Keratinocyte (primary cell): ENCODE measurements around the gene PRSS21. TPM values are rescaled to one million over a fixed set of nuclear protein-coding genes. Genes with fewer than 3 reads are reported as not detected.

Source experiments
- DNase-seq: peaks from one replicate; pipeline ENCODE4 v3.0.0-alpha.2; 2011; ENCODE audit warnings: low read depth, missing footprints, low spot score
- FAIRE-seq: peaks from 2 replicates; lab custom pipeline; 2011; peaks lifted over from hg19 to GRCh38; lab: Jason Lieb, UNC
- H2AFZ ChIP-seq: 2 replicates; pipeline ENCODE4 v1.6.0; 2012; ENCODE audit warnings: low read length, control low read depth, inconsistent platforms; ENCODE audit not compliant: control insufficient read depth
- H3K27ac ChIP-seq: 2 replicates; pipeline ENCODE4 v1.5.1; 2011; ENCODE audit warnings: low read length; ENCODE audit not compliant: control insufficient read depth, insufficient read depth
- H3K27me3 ChIP-seq: 3 replicates; pipeline ENCODE4 v1.6.0; 2011; ENCODE audit warnings: low read length; ENCODE audit not compliant: control insufficient read depth, insufficient read depth; ENCODE audit errors: extremely low read depth
- H3K36me3 ChIP-seq, 2 experiments: 2 replicates in 1 of 2; 3 replicates in 1 of 2; pipeline ENCODE4 v1.5.1; 2011; ENCODE audit warnings: low read length in 2 of 2, mild to moderate bottlenecking in 1 of 2; ENCODE audit not compliant: control insufficient read depth in 2 of 2, insufficient read depth in 2 of 2; ENCODE audit errors: extremely low read depth in 1 of 2
- H3K4me1 ChIP-seq: 3 replicates; pipeline ENCODE4 v1.5.1; 2011; ENCODE audit warnings: low read length; ENCODE audit not compliant: control insufficient read depth, insufficient read depth; ENCODE audit errors: extremely low read depth
- H3K4me2 ChIP-seq: 3 replicates; pipeline ENCODE4 v1.6.0; 2011; ENCODE audit warnings: low read depth, low read length; ENCODE audit not compliant: control insufficient read depth, insufficient read depth; ENCODE audit errors: extremely low read depth
- H3K4me3 ChIP-seq, 3 experiments: fragments of 200-600 bp in 1 of 3; sonication (generic) in 1 of 3; 2 replicates in 2 of 3; 3 replicates in 1 of 3; pipeline ENCODE4 v1.5.1; 2011 to 2016; ENCODE audit warnings: low read length in 3 of 3, mild to moderate bottlenecking in 3 of 3, control low read depth in 2 of 3, inconsistent platforms in 1 of 3, low read depth in 1 of 3, mixed read lengths in 1 of 3, mixed run types in 1 of 3, moderate library complexity in 1 of 3; ENCODE audit not compliant: control insufficient read depth in 2 of 3, insufficient read depth in 2 of 3; ENCODE audit errors: extremely low read depth in 1 of 3
- H3K79me2 ChIP-seq: 2 replicates; pipeline ENCODE4 v1.6.0; 2012; ENCODE audit warnings: low read length; ENCODE audit not compliant: control insufficient read depth, insufficient read depth
- H3K9ac ChIP-seq: 3 replicates; pipeline ENCODE4 v1.6.0; 2011; ENCODE audit warnings: low read length; ENCODE audit not compliant: control insufficient read depth, insufficient read depth; ENCODE audit errors: extremely low read depth
- H3K9me1 ChIP-seq: 3 replicates; pipeline ENCODE4 v1.6.0; 2011; ENCODE audit warnings: low read length; ENCODE audit not compliant: control insufficient read depth, insufficient read depth; ENCODE audit errors: extremely low read depth
- H3K9me3 ChIP-seq: 2 replicates; pipeline ENCODE4 v1.5.1; 2012; ENCODE audit warnings: low read depth, low read length; ENCODE audit not compliant: control insufficient read depth
- H4K20me1 ChIP-seq: 3 replicates; pipeline ENCODE4 v1.6.0; 2011; ENCODE audit warnings: low read length; ENCODE audit not compliant: control insufficient read depth, insufficient read depth; ENCODE audit errors: extremely low read depth
- CTCF ChIP-seq, 3 experiments: IDR thresholded peaks in 1 of 3; conservative IDR thresholded peaks in 1 of 3; optimal IDR thresholded peaks in 1 of 3; 2 replicates in 2 of 3; 3 replicates in 1 of 3; pipeline versions ENCODE3 to v1.5.1; 2011; ENCODE audit warnings: low read length in 3 of 3, mild to moderate bottlenecking in 3 of 3, moderate library complexity in 2 of 3, control low read depth in 1 of 3, inconsistent platforms in 1 of 3; ENCODE audit not compliant: insufficient read depth in 2 of 3; ENCODE audit errors: extremely low read depth in 1 of 3
- EZH2 ChIP-seq: IDR thresholded peaks from one replicate; pipeline ENCODE4 v1.6.1; 2012; ENCODE audit warnings: inconsistent platforms, mild to moderate bottlenecking, low read length, moderate library complexity
- dilution Hi-C: fragments of 300-500 bp; cut with MboI; formaldehyde crosslinking; loops from one replicate; pipeline ENCODE4 v1.7.0; 2020; ENCODE audit warnings: low sequenced_read_pairs; ENCODE audit not compliant: extremely low pct_ligation_motif_present
- polyA plus RNA-seq, 5 experiments: library from polyadenylated mRNA; depleted of rRNA in 3 of 5; stranded (reverse) in 3 of 5; stranded (forward) in 1 of 5; unstranded in 1 of 5; fragments of >200 nt; gene quantifications; 1 replicate in 1 of 5; 2 replicates in 3 of 5; 3 replicates in 1 of 5; pipeline versions ENCODE4 v1.2.1 to v1.2.3, GENCODE V29; 2011 to 2012; ENCODE audit warnings: missing spikeins in 2 of 5, low read depth in 1 of 5, low replicate concordance in 1 of 5

PRSS21 gene
- polyA plus RNA-seq, 1 donor (not counting 4 experiments of a cell fraction or from before 2014, with no cell fraction given) = 0.52 TPM

GRCh38 chr16:2779978-2780898 is 36.8 kb upstream of the PRSS21 start:
- Histone ChIP-seq H3K9ac (no peak overlapping the region), H3K27ac (no peak overlapping the region), H3K4me3 (no peak overlapping the region), H3K9me1 (no peaks in the 10 kb centered on the region), H3K27me3 (peaks cover 12% of the 10 kb centered on the region), H2AFZ (no peak overlapping the region), H3K4me1 (peaks cover 16% of the 10 kb centered on the region), H3K9me3 (no peaks in the 10 kb centered on the region), H3K4me2 (no peak overlapping the region), H3K36me3 (peaks cover 2 to 3% of the 10 kb centered on the region in 2 experiments), H4K20me1 (no peaks in the 10 kb centered on the region), H3K79me2 (peaks cover 19% of the 10 kb centered on the region)
- FAIRE-seq (no peak), DNase-seq (no peak)
- dilution Hi-C loops = no loop called here
- TF ChIP-seq EZH2 = no peak
- no peak for TF ChIP-seq CTCF (optimal IDR thresholded peaks at IDR 0.05 in 1 of 3, IDR thresholded peaks at IDR 0.05 in 1 of 3, conservative IDR thresholded peaks at IDR 0.05 in 1 of 3; ENCODE audit: extremely low read depth in 1 of 3, insufficient read depth in 2 of 3, low read length in 3 of 3)

DNA sequence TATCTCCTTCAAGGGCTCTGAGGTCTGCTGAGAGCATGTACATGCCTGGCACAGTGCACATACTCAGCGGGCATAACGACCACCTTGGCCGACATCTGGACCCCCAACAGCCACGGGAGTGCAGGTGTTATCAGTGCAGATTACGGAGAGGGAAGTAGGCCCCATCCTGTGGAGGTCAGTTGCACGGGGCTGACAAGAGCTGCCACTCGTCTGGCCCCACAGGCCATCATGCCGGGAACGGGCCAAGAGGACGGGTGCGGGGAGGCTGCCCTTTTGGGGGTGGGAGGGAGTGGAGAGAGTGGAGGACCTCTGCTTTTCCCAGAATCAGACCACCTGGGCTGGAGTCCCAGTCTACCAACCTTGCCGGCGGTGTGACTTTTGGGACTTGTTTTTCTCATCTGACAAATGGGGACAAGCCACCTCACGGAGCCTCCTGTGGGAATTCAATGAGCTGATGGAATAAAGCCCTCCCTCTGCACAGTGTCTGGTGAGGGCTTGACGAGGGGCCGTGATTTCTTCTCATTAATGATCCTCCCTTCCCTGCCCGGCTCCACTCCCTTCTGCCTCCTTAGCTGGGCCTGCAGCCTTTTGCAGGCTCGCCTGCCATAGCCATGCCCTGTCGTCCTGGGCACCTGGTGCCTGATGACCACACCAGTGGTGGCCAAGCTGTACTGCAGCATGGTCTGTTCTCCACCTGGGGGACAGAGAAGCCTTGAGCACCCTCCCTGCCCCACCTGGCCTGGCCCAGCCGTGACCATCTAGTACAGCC is 34.3 kb upstream of the PRSS21 start:
- Histone ChIP-seq H3K9me3 (no peaks in the 10 kb centered on the region), H3K9me1 (no peaks in the 10 kb centered on the region), H3K27ac (no peak overlapping the region), H3K36me3 (no peaks in the 10 kb centered on the region), H3K9ac (no peak overlapping the region), H3K4me2 (no peak overlapping the region), H3K4me3 (no peak overlapping the region), H4K20me1 (no peaks in the 10 kb centered on the region), H3K27me3 (peaks cover 30% of the 10 kb centered on the region), H3K4me1 (peaks cover 10% of the 10 kb centered on the region), H3K79me2 (peaks cover 3% of the 10 kb centered on the region), H2AFZ (no peak overlapping the region)
- DNase-seq = no peak
- dilution Hi-C loops = no loop called here
- TF ChIP-seq CTCF (optimal IDR thresholded peaks at IDR 0.05 in 1 of 3, IDR thresholded peaks at IDR 0.05 in 1 of 3, conservative IDR thresholded peaks at IDR 0.05 in 1 of 3; ENCODE audit: extremely low read depth in 1 of 3, insufficient read depth in 2 of 3, low read length in 3 of 3) (no peak), EZH2 (no peak)
- no peak for FAIRE-seq
